Keratinocyte (primary cell): ENCODE results near the gene SREBF1. TPM values are rescaled to one million over a fixed set of nuclear protein-coding genes. Genes with fewer than 3 reads are reported as not detected.

Experiments used
- DNase-seq: peaks from one replicate; pipeline ENCODE4 v3.0.0-alpha.2; 2011; ENCODE audit warnings: low read depth, missing footprints, low spot score
- FAIRE-seq: peaks from 2 replicates; lab custom pipeline; 2011; peaks lifted over from hg19 to GRCh38; lab: Jason Lieb, UNC
- H2AFZ ChIP-seq: 2 replicates; pipeline ENCODE4 v1.6.0; 2012; ENCODE audit warnings: low read length, control low read depth, inconsistent platforms; ENCODE audit not compliant: control insufficient read depth
- H3K27ac ChIP-seq: 2 replicates; pipeline ENCODE4 v1.5.1; 2011; ENCODE audit warnings: low read length; ENCODE audit not compliant: control insufficient read depth, insufficient read depth
- H3K27me3 ChIP-seq: 3 replicates; pipeline ENCODE4 v1.6.0; 2011; ENCODE audit warnings: low read length; ENCODE audit not compliant: control insufficient read depth, insufficient read depth; ENCODE audit errors: extremely low read depth
- H3K36me3 ChIP-seq, 2 experiments: 2 replicates in 1 of 2; 3 replicates in 1 of 2; pipeline ENCODE4 v1.5.1; 2011; ENCODE audit warnings: low read length in 2 of 2, mild to moderate bottlenecking in 1 of 2; ENCODE audit not compliant: control insufficient read depth in 2 of 2, insufficient read depth in 2 of 2; ENCODE audit errors: extremely low read depth in 1 of 2
- H3K4me1 ChIP-seq: 3 replicates; pipeline ENCODE4 v1.5.1; 2011; ENCODE audit warnings: low read length; ENCODE audit not compliant: control insufficient read depth, insufficient read depth; ENCODE audit errors: extremely low read depth
- H3K4me2 ChIP-seq: 3 replicates; pipeline ENCODE4 v1.6.0; 2011; ENCODE audit warnings: low read depth, low read length; ENCODE audit not compliant: control insufficient read depth, insufficient read depth; ENCODE audit errors: extremely low read depth
- H3K4me3 ChIP-seq, 3 experiments: fragments of 200-600 bp in 1 of 3; sonication (generic) in 1 of 3; 2 replicates in 2 of 3; 3 replicates in 1 of 3; pipeline ENCODE4 v1.5.1; 2011 to 2016; ENCODE audit warnings: low read length in 3 of 3, mild to moderate bottlenecking in 3 of 3, control low read depth in 2 of 3, inconsistent platforms in 1 of 3, low read depth in 1 of 3, mixed read lengths in 1 of 3, mixed run types in 1 of 3, moderate library complexity in 1 of 3; ENCODE audit not compliant: control insufficient read depth in 2 of 3, insufficient read depth in 2 of 3; ENCODE audit errors: extremely low read depth in 1 of 3
- H3K79me2 ChIP-seq: 2 replicates; pipeline ENCODE4 v1.6.0; 2012; ENCODE audit warnings: low read length; ENCODE audit not compliant: control insufficient read depth, insufficient read depth
- H3K9ac ChIP-seq: 3 replicates; pipeline ENCODE4 v1.6.0; 2011; ENCODE audit warnings: low read length; ENCODE audit not compliant: control insufficient read depth, insufficient read depth; ENCODE audit errors: extremely low read depth
- H3K9me1 ChIP-seq: 3 replicates; pipeline ENCODE4 v1.6.0; 2011; ENCODE audit warnings: low read length; ENCODE audit not compliant: control insufficient read depth, insufficient read depth; ENCODE audit errors: extremely low read depth
- H3K9me3 ChIP-seq: 2 replicates; pipeline ENCODE4 v1.5.1; 2012; ENCODE audit warnings: low read depth, low read length; ENCODE audit not compliant: control insufficient read depth
- H4K20me1 ChIP-seq: 3 replicates; pipeline ENCODE4 v1.6.0; 2011; ENCODE audit warnings: low read length; ENCODE audit not compliant: control insufficient read depth, insufficient read depth; ENCODE audit errors: extremely low read depth
- CTCF ChIP-seq, 3 experiments: IDR thresholded peaks in 1 of 3; conservative IDR thresholded peaks in 1 of 3; optimal IDR thresholded peaks in 1 of 3; 2 replicates in 2 of 3; 3 replicates in 1 of 3; pipeline versions ENCODE3 to v1.5.1; 2011; ENCODE audit warnings: low read length in 3 of 3, mild to moderate bottlenecking in 3 of 3, moderate library complexity in 2 of 3, control low read depth in 1 of 3, inconsistent platforms in 1 of 3; ENCODE audit not compliant: insufficient read depth in 2 of 3; ENCODE audit errors: extremely low read depth in 1 of 3
- EZH2 ChIP-seq: IDR thresholded peaks from one replicate; pipeline ENCODE4 v1.6.1; 2012; ENCODE audit warnings: inconsistent platforms, mild to moderate bottlenecking, low read length, moderate library complexity
- dilution Hi-C: fragments of 300-500 bp; cut with MboI; formaldehyde crosslinking; loops from one replicate; pipeline ENCODE4 v1.7.0; 2020; ENCODE audit warnings: low sequenced_read_pairs; ENCODE audit not compliant: extremely low pct_ligation_motif_present
- polyA plus RNA-seq, 5 experiments: library from polyadenylated mRNA; depleted of rRNA in 3 of 5; stranded (reverse) in 3 of 5; stranded (forward) in 1 of 5; unstranded in 1 of 5; fragments of >200 nt; gene quantifications; 1 replicate in 1 of 5; 2 replicates in 3 of 5; 3 replicates in 1 of 5; pipeline versions ENCODE4 v1.2.1 to v1.2.3, GENCODE V29; 2011 to 2012; ENCODE audit warnings: missing spikeins in 2 of 5, low read depth in 1 of 5, low replicate concordance in 1 of 5

SREBF1 gene
- polyA plus RNA-seq, 1 donor (not counting 4 experiments of a cell fraction or from before 2014, with no cell fraction given) = 51.7 TPM

GRCh38 chr17:17804007-17804406 lies 32.8 kb downstream of the SREBF1 start:
- Histone ChIP-seq H3K9me3 (no peaks in the 10 kb centered on the region), H3K27ac (no peak overlapping the region), H3K4me1 (peaks cover 9% of the 10 kb centered on the region), H3K27me3 (no peaks in the 10 kb centered on the region), H3K4me3 (no peak overlapping the region), H3K9ac (no peak overlapping the region), H4K20me1 (peaks cover 8% of the 10 kb centered on the region), H2AFZ (no peak overlapping the region), H3K79me2 (no peaks in the 10 kb centered on the region), H3K4me2 (no peak overlapping the region), H3K36me3 (peaks cover 17 to 31% of the 10 kb centered on the region in 2 experiments), H3K9me1 (peaks cover 2% of the 10 kb centered on the region)
- FAIRE-seq (no peak), DNase-seq (no peak)
- dilution Hi-C loops = no loop called here
- TF ChIP-seq EZH2 (no peak), CTCF (optimal IDR thresholded peaks at IDR 0.05 in 1 of 3, IDR thresholded peaks at IDR 0.05 in 1 of 3, conservative IDR thresholded peaks at IDR 0.05 in 1 of 3; ENCODE audit: extremely low read depth in 1 of 3, insufficient read depth in 2 of 3, low read length in 3 of 3) (no peak)

GRCh38 chr17:17801800-17802481 lies 34.8 kb downstream of the SREBF1 start:
- dilution Hi-C loops = no loop called here

More at GRCh38 chr17:17801800-17802481, 34.8 kb downstream of the SREBF1 start:
- Histone ChIP-seq H3K36me3 (peaks cover 23 to 27% of the 10 kb centered on the region in 2 experiments), H3K79me2 (no peaks in the 10 kb centered on the region), H3K27ac (no peak overlapping the region), H3K9me1 (peaks cover 2% of the 10 kb centered on the region), H4K20me1 (peaks cover 3% of the 10 kb centered on the region), H2AFZ (no peak overlapping the region), H3K9me3 (no peaks in the 10 kb centered on the region), H3K27me3 (no peaks in the 10 kb centered on the region), H3K4me1 (peaks cover 7% of the 10 kb centered on the region), H3K4me3 (no peak overlapping the region), H3K9ac (no peak overlapping the region), H3K4me2 (no peak overlapping the region)
- FAIRE-seq (no peak), DNase-seq (no peak)
- no peak for TF ChIP-seq CTCF (optimal IDR thresholded peaks at IDR 0.05 in 1 of 3, IDR thresholded peaks at IDR 0.05 in 1 of 3, conservative IDR thresholded peaks at IDR 0.05 in 1 of 3; ENCODE audit: extremely low read depth in 1 of 3, insufficient read depth in 2 of 3, low read length in 3 of 3)
- no peak for TF ChIP-seq EZH2
